GM18519 (cell line): ENCODE results near the gene MRM2.

ENCODE experiments used
- ATAC-seq: cut with Tn5 transposase; IDR thresholded peaks from one replicate; pipeline ENCODE4 v1.9.1; 2021; ENCODE audit warnings: mild to moderate bottlenecking, moderate library complexity; ENCODE audit not compliant: unreplicated experiment, low FRiP score

MRM2 gene

DNA sequence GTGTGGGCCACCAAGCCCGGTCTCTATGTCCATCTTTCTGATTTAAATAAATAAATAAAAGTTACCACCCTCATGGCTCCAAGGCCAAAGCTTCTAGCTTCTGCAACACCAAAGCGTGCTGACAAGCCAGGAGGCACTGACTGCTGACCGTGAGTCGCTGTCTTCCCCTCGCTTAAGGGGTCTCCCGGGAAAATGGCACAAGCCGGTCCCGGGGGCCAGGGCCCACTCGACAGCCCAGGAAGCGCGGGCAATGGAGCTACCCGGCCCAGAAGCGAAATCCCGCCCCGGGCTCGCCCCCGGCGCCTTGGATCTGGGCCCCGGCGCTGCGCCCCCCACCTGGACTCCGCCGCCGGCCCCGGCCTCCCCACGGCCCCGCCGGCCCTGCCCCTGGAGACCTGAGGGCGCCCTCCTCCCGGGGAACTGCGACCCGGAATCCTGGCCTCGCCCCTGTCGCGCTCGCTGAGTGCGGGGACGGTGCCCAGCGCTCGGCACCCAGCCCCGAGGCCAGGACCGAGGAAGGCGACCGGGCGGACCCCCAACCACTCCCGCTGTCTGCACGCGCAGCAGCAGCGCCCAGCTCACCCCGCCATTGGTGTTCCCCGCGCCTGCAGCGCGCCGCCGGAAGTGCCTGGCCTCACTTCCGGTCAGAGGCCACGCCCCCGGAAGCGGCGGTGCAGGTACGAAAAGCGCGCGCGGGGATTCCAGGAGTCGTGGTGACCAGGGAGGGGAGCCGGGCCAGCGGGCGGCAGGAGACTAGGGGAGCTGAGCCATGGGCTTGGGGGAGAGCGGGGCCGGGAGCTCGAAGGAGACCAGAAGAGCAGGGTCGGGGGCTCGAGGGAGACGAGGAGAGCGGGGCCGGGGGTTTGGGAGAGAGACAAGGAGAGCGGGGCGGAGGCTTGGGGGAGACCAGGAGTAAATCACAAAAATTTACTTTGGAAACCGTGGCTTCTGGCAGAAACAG, at the start of gene MRM2, which contains the start of gene NUDT1:
Gene MRM2, minus strand, starts transcription at position 626 of the 961 bp plus-strand sequence. Its CDS starts 36 bp downstream, at position 590.
Gene NUDT1, plus strand, starts transcription at position 647 of the 961 bp plus-strand sequence. CDS start 2,349 bp downstream, outside the sequence.
- peak; percentile 35 for ATAC-seq

- no peak for ATAC-seq
These were observed 48.9 kb upstream of the MRM2 start for GRCh38 chr7:2290877-2291276.

DNA sequence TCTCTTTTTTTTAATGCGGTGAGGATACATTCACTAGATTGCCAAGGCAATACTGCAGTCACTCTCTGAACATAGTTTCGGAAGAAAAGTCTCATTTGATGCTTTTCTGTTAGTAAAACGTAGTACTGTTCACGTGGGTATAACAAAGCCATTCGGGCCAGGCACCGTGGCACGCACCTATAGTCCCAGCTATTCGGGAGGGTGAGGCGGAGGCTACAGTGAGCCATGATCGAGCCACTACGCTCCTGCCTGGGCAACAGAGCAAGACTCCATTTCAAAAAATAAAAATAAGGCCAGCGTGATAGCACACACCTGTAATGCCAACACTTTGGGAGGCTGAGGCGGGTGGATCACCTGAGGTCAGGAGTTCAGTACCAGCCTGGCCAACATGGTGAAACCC, 47.6 kb upstream of the MRM2 start:
- no peak for ATAC-seq

DNA sequence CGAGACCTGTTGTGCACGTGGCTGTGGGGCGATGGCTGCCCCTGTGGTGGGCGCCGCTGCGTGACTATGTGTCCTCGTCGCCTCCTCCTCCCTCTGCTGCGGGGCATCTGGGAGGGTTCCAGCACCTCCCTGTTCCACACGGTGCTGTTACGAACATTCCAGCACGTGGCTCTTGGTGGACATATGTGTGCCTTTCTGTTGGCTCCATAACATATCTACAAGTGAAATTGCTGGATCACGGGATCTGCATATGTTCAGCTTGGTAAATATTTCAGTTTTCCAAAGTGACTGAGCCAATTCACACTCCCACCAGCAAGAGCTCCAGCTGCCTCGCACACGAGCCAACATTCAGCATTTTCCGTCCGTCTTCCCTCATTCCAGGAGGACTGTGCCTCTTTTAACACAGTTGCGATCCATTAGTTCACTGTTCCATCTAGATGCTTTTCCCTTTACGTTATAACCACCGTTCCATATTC, 47.1 kb upstream of the MRM2 start:
- no peak for ATAC-seq

DNA sequence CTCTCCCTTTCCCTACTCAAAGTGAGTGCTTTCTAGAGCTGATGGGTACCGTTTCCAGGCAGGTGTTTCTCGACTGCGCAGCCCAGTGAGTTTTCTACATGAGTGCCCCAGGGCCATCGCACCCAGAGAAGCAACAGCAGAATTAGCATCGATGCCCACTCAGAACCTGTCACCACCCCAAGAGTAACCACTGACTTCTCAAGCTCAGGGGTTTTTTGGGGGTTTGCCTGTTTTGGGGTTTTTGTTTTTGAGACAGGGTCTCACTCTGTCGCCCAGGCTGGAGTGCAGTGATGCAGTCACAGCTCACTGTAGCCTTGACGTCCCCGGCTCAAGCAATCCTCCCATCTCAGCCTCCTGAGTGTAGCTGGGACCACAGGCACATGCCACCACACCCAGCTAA, 46.5 kb upstream of the MRM2 start:
- ATAC-seq: no peak

GRCh38 chr7:2287745-2288144, 45.7 kb upstream of the MRM2 start:
- no peak for ATAC-seq

DNA sequence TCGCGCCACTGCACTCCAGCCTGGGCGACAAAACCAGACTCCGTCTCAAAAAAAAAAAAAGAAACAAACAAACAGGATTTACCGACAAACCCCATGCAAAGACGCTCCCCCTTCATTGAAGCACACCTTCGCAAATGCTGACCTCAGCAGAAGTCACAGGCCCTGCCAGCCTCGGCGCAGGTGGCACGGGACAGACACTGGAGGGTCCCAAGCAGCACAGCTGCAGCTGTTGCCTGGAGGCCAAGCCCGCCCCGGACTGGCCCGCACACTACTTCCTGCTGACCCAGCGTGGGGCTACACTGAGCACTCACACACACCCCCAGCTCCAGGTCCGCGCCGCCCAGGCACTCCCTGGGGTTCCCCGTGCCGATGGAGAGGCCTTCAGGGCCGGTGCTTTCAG, 41.1 kb upstream of the MRM2 start:
- no peak for ATAC-seq

GRCh38 chr7:2282185-2282751, 40.3 kb upstream of the MRM2 start:
- ATAC-seq: no peak

- no peak for ATAC-seq
These were observed 39.5 kb upstream of the MRM2 start for GRCh38 chr7:2281541-2281940.

DNA sequence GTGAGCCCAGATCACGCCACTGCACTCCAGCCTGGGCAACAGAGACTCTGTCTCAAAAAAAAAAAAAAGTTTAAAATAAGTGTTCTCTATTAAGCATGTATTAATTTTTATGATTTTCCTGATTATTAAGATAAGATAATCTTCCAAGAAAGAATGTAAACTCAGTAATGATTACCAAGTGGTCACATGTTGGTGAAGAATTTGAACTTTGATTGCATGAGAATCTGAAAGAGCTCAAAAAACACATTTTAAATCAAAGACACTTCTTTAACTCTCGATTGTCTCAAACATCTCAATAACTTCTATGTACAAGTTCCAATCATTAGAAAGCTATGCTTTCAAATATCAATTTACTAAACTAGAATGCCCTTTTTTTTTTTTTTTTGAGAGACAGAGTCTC, 38.4 kb upstream of the MRM2 start:
- no peak for ATAC-seq

- no peak for ATAC-seq
These were observed 37.9 kb upstream of the MRM2 start for GRCh38 chr7:2279896-2280295.

DNA sequence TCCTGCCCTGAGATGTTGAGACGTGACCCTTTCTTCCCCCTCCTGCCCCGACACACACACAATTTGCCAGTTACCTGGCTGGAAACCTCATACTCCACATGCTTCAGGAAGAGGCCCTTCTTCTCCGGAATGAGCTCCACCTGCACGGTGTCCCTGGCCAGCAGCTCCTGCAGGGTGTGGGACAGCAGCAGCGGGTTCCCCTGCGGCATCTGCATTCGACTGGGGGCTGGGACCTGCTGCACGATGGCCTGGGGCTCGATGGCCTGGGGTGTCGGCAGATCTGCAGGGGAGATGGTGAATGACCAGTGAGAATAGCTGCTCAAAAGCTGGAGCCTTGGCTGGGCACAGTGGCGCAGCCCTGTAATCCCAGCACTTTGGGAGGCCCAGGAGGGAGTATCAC, 36.0 kb upstream of the MRM2 start:
- no peak for ATAC-seq

GRCh38 chr7:2276107-2276506, 34.1 kb upstream of the MRM2 start:
- ATAC-seq: no peak

GRCh38 chr7:2275101-2275500, 33.1 kb upstream of the MRM2 start:
- ATAC-seq: no peak

DNA sequence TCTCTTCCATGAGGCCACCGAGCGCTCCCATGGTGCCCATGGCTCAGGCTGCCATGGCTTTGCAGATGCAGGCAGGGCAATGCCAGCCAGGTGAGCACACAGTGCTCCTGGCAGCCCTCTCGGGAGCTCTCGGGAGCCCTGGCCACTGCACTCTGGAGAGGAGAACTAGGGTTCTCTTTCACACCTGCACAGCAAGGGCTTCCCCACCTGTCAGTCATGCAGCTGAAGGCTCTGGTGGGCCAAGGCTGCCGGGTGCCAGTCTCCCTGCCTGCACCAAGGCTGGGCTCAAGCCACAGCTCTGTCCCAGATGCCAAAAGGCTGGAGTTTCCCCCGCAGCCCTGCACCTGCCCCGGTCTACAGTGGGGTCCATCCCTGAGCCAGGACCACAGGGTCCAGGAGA, 32.7 kb upstream of the MRM2 start:
- no peak for ATAC-seq

GRCh38 chr7:2273866-2274265, 31.9 kb upstream of the MRM2 start:
- no peak for ATAC-seq

DNA sequence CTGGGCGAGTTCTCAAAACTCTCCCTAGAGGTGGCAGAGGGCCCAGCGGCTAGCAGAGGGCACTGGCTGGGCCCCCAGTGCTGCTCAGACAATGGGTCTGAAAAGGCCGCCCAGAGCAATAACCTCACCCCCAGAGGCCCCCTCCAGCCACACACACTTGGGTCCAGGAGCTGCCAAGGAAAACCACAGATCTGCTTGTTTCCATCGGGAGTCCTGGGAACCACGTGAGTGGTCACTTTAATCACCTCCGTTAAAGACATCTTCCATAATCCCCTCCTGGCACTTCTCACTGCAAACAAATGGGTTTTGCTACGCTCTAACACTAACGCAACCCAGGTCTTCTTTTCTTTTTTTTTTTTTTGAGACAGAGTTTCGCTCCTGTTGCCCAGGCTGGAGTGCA, 30.0 kb upstream of the MRM2 start:
- ATAC-seq: no peak

DNA sequence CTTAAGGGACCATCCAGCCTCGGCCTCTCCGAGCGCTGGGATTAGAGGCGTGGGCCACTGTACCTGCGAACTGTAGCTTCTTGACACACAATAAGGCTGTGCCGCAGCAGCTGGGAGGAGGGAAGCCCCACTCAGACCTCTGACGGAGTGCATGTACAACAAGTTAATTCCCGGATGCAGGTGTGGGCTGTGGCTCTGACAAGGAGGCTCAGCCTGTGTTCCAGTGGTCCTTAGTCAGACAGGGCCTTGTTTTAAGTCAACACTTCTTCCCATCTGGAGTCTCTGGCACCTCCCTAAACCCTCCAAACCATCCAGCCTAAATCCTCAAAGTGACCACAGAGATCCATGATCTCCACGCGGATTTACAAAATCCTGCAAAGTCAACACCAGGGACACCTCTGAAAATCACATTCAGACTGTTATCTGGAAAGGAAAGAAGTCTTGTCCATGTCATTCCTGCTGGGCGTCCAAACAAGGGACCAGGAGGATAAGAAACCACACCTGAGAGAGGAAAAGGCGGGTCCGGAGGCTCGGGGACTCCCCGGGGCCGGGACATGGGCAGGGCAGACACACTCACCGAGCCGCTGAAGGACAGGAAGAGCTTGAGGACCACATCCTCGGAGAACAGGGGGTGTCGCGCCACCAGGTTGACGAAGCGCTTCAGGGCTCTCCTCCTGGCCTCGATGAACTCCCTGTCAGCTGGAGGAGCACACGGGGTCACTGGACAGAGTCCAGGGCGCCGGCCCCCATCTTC, 29.4 kb upstream of the MRM2 start:
- no peak for ATAC-seq

- ATAC-seq: no peak
These were observed 28.5 kb upstream of the MRM2 start for GRCh38 chr7:2270495-2270894.

GRCh38 chr7:2269991-2270460, 28.0 kb upstream of the MRM2 start:
- no peak for ATAC-seq
